NCI-H1105 (cell line): ENCODE data around the gene NUSAP1.
"Not testable (repeated sequence)": the region's sequence is repeated elsewhere in the genome, so short reads cannot be mapped to it uniquely, and the experiment has no call there.

ENCODE experiments used
- DNase-seq: peaks from one replicate; lab custom pipeline; 2025; lab: John Stamatoyannopoulos, UW

NUSAP1 gene

GRCh38 chr15:41332194-41333025, at the start of gene NUSAP1, which contains the start of gene OIP5:
NUSAP1 (plus strand) TSS chr15:41332881; CDS start chr15:41332958, 77 bp downstream.
OIP5 (minus strand) TSS chr15:41332591; CDS start chr15:41332561, 30 bp downstream.
- DNase-seq: peak; percentile 95

- DNase-seq: not testable (repeated sequence)
These were observed 49.6 kb upstream of the NUSAP1 start for GRCh38 chr15:41282980-41283652.

- peak; percentile 92 for DNase-seq
These were observed 48.8 kb upstream of the NUSAP1 start for GRCh38 chr15:41283653-41284426.

- DNase-seq: no peak
These were observed 48.1 kb upstream of the NUSAP1 start for GRCh38 chr15:41284427-41285177.

- no peak for DNase-seq
These were observed 47.4 kb upstream of the NUSAP1 start for GRCh38 chr15:41285285-41285684.

- no peak for DNase-seq
These were observed 45.9 kb upstream of the NUSAP1 start for GRCh38 chr15:41286665-41287333.

GRCh38 chr15:41288464-41288863, 44.2 kb upstream of the NUSAP1 start:
- DNase-seq: no peak

GRCh38 chr15:41289953-41290352, 42.7 kb upstream of the NUSAP1 start:
- DNase-seq: no peak

- no peak for DNase-seq
These were observed 41.5 kb upstream of the NUSAP1 start for GRCh38 chr15:41291065-41291631.

- DNase-seq: no peak
These were observed 40.2 kb upstream of the NUSAP1 start for GRCh38 chr15:41292521-41292920.

- DNase-seq: not testable (repeated sequence)
These were observed 31.5 kb upstream of the NUSAP1 start for GRCh38 chr15:41301139-41301538.

- DNase-seq: no peak
These were observed 31.1 kb upstream of the NUSAP1 start for GRCh38 chr15:41301587-41301986.

- no peak for DNase-seq
These were observed 28.4 kb upstream of the NUSAP1 start for GRCh38 chr15:41304149-41304770.

- no peak for DNase-seq
These were observed 25.0 kb upstream of the NUSAP1 start for GRCh38 chr15:41307679-41308078.

GRCh38 chr15:41309226-41309905, 23.3 kb upstream of the NUSAP1 start:
- no peak for DNase-seq

GRCh38 chr15:41320805-41321330, 11.8 kb upstream of the NUSAP1 start:
- not testable (repeated sequence) for DNase-seq

- DNase-seq: no peak
These were observed 9.1 kb upstream of the NUSAP1 start for GRCh38 chr15:41323611-41324010.

GRCh38 chr15:41331281-41331680, 1.4 kb upstream of the NUSAP1 start:
- DNase-seq: no peak

- DNase-seq: no peak
These were observed 868 bp upstream of the NUSAP1 start for GRCh38 chr15:41331833-41332193.
